HG02588 (cell line): ENCODE results near the gene ANXA2.
A peak's percentile ranks its signal among the peaks of the same experiment; 100 is the strongest.

ENCODE experiments used
- ATAC-seq: cut with Tn5 transposase; IDR thresholded peaks from one replicate; pipeline ENCODE4 v1.9.1; 2021; ENCODE audit warnings: mild to moderate bottlenecking, moderate library complexity; ENCODE audit not compliant: unreplicated experiment

The ANXA2 gene

DNA sequence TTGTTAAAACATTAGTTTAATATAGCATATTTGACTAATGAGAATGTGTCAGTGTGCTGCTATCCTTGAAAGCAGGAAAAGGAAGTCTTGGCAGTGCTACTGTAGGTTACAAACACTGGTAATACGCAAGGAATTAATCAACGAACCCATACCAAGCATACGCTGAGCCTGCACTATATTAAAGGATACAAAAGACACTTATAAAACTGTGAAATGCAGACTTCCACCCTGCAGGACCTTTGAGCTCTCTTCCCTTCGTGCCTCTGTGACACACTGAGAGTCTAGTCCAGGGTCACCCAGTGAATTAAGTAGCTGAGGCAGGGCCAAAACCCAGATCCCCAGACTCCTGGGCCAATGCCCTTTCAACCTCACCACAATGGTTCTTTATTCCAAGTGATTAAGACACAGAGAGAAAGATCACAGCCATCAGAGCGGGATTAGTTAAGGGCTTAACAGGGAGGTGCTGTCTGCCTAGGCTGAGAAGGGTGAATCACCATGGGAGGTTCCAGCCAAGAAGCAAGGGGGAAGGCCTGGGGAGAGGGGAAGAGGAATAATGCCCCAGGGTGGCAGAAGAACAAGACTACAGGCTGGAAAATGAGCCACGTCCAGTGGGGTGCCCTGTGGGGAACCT is 6.8 kb downstream of the ANXA2 start:
- no peak for ATAC-seq

DNA sequence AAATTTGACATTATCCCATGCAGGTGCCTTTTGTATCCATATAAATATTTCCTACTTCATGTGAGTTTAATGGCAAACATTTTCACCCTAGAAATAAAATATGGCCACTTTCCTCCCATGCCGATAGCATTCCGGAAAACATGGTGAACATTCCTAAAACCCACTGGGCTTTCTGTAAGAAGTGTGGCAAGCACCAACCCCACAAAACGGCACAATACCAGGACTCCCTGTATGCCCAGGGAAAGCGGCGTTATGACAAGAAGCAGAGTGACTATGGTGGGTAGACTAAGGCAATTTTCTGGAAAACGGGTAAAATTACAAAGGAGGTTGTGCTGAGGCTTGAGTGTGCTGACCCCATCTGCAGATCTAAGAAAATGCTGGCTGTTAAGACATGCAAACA is 7.6 kb downstream of the ANXA2 start:
- no peak for ATAC-seq

DNA sequence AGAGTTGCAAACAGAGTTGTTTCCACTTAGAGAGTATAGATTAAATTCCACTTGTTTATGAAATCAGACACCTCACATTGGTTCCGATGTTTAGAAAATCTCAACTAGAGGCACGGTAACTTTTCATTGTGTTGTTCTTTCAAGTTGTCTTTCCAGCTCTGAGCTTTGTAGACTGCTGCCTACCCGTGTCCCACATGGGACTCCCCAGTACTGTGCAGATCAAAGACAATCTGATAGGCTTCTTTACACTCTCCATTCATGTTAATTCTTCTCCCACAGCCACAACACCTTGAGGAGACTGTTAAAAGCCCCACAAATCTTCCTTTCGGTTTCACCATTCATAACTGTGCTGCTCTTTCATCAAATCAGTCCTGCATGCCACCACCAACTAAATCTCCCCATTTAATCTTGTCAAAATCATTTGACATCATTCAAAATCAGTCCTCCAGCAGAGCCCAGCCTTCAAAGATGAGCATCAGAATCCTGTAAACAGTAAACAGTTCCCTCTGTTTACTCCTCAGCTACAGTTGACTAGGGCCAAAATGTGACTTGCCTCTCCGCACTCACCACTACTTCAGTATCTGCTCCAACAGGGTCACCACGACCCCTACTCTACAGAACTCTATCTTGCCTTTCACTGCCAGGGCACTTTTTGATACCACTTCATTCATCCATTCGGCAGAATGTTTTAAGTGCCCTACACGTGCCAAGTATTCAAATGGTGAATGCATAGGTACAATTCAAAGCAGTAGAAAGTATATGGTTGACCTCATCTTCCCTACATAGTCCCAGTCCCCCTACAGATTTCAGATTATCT is 8.3 kb downstream of the ANXA2 start:
- ATAC-seq = peak; percentile 77

DNA sequence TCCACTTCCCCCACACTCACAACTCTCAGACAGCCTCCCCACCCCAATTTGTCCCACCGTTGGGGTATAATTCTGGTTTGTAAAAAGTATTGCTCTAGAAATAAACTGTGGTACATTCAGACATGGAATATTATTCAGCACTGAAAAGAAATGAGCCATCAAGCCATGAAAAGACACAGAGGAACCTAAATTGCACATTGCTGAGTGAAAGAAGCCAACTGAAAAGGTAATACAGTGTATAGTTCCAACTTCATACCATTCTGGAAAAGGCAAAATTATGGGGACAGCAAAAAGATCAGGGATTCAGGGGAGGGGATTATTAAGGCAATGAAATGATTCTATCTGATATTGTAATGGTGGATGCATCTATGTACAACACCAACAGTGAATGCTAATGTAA is 10.5 kb downstream of the ANXA2 start:
- ATAC-seq = no peak

DNA sequence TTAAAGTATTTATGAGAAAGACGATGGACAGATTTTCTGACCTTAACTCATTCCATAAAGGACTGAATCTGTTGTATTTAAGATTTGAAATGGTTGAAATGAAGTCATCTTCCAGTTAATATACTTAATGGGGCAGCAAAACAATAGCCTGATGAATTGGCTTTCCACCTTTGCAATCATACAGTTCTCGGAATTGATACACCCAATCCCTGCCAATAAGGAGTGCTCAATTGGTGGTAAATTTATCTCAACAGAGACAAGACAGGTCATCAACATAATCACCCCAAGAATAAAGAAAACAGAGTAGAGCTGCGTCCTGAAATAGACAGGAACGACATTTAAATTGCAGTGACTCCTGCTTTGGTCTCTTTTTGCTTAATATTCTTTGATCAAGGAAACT is 11.2 kb downstream of the ANXA2 start:
- no peak for ATAC-seq

DNA sequence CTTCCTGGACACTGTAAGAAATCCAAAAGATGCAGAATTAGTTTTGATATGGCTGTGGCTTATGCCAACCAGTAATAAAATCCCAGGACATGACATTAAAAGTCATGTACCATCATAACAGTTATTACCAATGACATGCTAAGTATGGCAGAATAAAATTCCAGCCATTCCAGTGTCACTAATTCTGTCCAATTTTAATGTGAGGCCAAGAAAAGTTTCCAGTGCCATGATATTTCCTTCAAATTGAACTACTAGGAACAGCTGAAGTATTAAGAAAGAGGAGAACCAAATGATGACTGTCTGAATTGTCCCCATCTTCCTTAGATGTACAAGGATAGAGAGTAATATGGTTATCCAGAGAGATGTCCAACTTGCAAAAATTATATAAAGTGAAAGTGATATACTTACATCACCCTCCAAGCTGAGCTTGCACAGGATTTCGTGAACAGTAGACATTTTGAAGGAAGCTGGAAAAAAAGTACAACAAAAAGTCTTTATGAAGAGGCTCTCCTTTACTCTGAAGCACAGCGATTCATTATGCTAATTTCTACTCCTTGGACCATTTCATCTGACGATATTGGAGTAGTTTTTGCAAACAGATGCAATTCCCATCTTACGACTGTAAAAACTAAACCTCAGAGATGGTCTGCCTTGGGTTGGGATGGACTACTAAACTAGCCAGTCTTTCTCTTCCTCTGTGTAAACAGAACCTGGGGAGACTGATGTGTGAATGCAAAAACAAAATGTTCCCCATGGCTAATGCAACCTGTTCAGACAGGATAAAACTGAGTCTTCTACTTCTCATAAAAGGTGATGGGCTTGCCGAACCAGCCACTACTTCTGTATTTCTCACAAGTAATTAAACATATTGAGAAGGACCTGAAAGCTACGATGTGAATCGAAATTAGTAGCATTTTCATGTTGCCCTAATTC is 11.9 kb downstream of the ANXA2 start:
- ATAC-seq = no peak

DNA sequence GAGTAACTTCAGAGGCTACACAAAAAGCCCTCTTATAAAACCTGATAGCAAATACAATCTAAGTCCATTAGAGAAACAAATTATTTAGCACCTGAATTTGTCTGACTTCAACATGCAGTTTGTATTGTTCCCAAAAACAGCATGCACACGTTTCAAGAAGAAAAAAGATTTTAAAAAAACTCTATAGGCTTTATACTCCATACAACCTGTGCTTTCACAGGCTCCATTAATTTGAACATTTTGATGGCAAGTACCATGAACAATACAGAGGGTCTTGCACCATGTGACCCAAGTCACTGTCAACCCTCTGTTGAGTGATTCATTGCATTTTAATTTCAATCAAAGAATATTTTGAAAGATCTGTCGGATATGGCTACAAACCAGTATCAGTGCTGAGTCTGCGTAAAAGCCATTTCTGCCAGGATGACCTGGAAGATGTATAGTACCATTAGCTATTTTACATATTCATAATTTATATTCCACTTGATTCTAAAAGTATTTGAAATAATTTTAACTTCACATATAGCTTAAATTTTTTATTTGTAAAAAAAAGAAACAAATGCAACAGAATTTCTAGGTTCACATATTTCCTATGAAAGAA is 13.2 kb downstream of the ANXA2 start:
- ATAC-seq = no peak

DNA sequence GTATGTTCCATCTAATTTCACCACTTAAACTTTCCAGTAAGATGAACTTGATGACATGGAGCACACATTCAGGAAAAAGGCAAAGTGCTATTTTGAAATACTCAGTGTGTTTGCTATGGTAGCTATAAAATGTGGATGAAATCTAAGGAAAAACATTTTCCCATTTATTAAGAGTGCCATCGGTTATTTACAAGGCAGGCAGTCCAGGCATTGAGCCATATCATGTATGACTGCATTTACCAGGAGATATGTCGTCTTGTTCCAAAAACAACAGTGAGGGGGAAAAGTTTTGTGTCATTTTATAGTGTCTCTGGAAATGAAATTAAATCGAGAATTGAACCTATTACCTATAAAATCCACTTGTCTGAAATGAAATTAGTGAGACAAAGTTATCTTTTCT is 13.7 kb downstream of the ANXA2 start:
- no peak for ATAC-seq

DNA sequence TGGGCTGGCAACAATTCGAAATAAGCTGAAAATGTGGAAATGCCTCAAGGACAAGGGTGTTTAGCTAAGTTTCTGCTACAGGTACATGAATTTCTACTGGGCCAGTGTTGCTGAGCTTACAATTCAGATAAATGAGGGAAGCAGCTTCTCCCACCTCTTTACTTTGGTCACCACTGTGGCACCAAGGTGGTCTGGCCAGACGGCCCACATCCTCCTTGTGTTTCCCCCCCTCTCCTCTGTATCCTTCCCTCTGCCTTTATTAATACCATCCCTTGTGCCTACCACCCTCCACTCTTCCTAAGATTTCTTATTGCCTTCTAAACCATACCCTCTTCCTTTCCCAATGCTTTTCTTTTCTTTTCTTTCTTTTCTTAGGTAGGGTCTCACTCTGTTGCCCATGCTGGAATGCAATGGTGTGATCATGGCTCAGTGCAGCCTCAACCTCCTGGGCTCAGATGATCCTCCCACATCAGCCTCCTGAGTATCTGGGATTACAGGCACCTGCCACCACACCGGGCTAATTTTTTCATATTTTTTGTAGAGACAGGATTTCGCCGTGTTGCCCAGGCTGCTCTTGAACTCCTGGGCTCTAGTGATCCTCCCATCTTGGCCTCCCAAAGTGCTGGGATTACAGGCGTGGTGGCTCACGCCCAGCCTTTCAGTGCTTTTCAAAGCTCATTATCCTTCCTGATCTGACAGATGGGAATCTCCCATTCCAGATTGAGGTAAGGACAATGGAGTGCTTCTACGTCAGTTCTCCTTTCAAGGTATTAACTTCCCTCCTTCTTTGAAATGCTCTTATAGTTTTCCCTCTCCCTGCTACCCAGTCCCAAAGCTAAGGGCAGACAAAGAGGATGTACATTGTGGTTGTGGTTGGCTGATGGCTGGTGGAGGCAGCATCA is 14.8 kb downstream of the ANXA2 start:
- ATAC-seq = no peak

DNA sequence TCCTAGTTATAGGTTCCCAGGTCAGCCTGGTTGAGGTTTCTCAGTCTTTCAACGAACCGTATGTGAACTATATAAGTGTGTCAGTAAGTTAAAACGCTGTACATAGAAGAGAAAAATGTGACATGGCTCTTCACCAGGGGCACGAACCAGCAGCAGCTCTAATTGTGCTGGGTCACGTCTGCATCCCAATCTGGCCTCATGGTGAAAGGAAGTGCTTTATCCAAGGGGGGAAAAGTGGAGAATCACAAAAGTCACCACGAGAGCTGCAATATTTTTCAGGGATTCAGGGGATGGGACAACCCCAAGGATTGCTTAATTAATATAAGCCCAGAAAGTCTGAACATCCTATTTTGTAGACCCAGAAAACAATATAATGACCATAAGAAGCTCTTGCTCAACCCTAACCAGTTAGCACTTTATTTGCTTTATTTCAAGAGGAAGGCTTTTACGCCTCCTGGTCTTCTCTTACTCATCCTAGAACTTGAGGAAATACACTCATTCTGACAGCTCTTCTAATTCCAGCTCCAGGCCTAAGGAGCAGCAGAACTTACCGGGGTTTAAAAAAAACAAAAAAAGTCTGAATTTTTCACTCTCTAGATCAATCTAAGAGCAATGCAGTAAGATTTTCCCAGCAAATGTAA is 16.5 kb downstream of the ANXA2 start:
- no peak for ATAC-seq

DNA sequence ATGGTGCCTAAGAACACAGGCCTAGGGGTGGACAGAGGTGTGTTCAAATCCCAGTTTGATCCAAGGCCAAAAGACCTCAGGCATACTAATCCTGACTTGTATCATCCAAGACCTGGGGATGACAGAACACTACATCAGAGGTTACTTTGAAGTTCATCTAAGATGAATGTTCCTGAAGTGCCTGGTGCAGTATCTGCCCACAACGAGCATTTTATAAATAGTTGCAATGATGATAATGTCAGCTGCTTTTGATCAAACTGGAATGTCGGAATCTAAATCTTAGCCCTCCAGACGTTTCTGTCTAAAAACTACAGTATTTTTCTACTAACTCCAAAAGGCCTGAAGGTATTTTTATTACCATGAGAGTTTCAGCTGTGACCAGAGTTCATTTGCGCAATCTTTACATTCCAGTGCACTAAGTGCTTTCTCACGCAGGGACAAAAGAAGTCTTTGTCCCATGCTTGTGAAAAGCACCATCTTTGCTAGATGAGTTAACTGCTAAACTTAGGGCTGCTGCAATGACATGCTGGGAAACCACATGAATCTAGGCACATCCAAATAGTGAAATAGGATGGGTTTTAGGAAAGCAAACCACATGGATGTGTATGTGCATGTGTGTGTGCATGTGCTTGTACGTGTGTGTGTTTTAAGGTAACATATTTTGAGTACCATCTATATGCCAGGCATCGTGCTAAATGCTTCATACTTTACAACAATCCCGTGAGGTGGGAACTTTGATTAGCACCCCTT is 18.1 kb downstream of the ANXA2 start:
- no peak for ATAC-seq

DNA sequence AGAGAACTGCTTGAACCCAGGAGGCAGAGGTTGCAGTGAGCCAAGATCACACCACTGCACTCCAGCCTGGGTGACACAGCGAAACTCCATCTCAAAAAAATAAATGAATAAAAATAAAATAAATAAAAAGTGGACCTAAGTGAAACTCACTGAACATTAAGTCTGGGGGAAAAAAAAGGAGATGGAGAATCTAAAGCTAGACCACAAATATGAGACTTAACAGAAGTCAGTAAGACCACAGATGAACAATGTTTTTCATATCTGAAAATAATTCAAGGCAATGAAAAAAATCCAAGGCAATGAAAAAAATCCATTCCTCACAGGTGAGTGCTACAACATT is 18.6 kb downstream of the ANXA2 start:
- no peak for ATAC-seq

DNA sequence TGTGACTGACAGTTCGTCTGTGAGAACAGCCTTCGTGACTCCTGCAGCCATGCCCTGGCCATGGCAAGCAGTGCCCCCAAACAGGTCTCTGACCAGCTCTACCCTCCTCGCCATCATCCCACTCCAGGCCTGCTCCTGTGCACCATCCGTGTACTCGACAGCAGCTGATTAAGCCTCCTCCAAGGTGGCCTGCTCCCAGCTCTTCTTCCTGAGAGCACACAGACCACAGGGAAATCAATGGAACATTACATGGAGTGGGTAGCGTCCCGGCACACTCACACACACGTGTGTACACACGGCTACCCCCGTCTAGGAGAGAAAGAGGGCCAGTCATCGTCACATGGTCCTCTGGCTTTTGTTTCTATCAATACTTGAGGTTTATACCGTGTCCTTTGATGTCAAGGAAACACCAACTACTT is 21.1 kb downstream of the ANXA2 start:
- no peak for ATAC-seq

DNA sequence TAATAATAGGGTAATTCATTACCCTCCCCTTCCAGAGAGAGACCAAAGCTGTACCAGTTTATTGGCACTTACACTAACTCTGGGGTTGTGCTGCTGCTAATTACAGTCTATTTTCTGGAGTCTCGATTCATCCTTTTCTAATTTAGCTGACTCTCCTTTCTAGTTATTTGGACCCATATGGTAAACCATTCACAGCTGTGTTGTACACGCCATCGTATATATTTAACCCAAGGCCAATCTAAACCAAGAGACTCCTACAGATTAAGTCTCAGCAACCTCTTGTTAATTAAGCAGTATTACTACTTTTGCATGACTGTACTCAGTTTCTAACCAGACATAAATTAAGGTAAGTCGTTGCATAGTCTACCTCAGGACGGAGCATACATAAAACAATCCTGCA is 22.5 kb downstream of the ANXA2 start:
- ATAC-seq = no peak

DNA sequence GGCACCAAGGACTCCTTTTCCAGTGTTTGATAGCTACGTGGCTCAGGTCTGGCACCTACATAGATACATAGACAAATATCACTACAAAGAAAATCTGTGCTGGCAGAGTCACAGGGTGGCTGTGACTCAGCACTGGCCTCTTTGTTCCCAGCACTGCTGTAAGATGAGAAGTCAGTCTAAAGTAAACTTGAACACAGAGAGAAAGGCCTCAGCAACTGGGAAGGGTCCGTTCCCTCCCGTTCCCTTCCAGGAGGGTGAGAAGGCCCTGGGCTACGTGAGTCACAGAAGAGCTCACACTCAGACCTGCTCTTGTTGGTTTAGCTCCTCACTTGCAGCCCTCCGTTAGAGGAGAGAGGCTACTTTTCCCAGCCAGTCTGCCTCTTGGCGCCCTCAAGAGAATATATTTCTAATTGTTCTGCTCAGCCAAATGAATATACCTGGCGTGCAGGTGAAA is 23.1 kb downstream of the ANXA2 start:
- no peak for ATAC-seq

DNA sequence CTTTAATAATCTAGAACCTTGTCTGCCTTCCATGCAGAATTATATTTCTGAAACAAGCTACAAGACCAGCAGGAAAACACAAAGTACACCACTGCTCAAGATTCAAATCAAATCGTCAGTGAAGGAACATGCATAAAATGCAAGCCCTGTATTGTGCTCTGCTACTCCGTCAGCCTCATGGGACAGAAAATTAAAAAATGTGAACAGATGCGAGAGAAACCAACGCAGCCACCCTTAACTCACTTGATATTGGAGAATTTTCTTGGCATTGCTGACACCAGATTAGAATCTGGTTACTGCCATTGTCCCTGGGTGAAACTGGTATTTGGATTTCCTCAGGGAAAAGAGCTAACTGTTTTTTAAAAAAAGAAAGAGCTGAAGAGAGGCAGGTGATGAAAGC is 23.6 kb downstream of the ANXA2 start:
- no peak for ATAC-seq

DNA sequence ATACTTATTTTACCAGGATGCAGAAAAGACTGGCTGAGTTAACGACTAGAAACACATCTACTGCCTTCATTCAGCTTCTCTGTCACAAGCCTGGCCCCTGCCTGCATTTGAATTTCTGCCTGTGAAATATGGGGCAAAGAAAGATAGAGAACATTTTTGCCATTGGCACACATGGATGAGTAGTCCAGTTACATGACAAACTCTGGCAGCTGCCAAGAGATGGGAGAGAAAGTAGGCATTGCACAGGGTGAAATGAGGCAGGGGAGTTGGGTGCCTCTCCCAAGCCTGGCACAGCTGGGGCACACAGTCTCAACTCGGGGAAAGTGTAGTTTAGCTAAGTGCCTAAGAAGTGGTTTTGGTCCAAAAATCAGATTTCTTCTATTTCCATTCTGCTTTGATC is 24.0 kb downstream of the ANXA2 start:
- no peak for ATAC-seq

DNA sequence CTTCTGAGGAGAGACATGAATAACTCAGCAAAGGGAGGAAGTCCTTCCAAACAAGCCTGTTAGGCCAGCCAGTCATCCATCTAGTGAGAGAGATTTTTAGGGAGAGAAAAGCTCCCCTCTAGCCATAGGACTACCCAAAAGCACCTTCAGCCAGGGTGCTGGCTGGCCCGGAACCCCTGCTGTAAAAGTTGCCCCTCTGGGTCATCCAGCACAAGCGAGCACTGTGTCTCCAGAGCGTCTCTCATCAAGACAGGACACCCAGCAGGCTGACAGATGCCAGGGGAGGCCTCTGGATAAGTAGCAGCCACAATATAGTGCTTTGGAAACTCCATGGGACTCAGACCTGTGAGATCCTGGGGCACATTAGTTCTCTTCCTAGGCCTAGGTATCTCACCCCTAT is 24.5 kb downstream of the ANXA2 start:
- ATAC-seq = no peak

DNA sequence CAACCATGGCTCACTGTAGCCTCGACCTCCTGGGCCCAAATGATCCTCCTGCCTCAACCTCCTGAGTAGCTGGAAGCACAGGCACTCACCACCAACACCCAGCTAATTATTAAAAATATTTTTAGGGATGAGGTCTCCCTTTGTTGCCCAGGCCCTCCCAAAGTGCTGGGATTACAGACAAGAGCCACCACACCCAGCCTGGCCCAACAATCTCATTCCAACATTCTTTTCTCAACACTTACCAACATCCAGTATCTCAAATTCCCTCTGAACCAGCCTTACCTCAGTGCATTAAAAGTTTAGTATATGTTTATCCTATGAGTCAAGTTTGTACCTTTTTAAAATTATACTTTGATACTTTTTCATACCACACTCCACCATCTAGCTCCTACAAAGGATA is 25.0 kb downstream of the ANXA2 start:
- no peak for ATAC-seq
